Mesothelial cell of epicardium (in vitro differentiated cells): ENCODE data around the gene GANAB. TPM values are rescaled to one million over a fixed set of nuclear protein-coding genes. Genes with fewer than 3 reads are reported as not detected.
"Not testable (repeated sequence)": the region's sequence is repeated elsewhere in the genome, so short reads cannot be mapped to it uniquely, and the experiment has no call there.

ENCODE experiments used
- DNase-seq, 2 experiments: peaks; one replicate each; pipeline ENCODE4 v3.0.0; 2021; ENCODE audit warnings: low spot score in 2 of 2; ENCODE audit not compliant: unreplicated experiment in 2 of 2
- H3K27ac Mint-ChIP-seq: 2 replicates; pipeline ENCODE4 v1.8.0; 2021; ENCODE audit warnings: mixed read lengths
- H3K27me3 Mint-ChIP-seq: 2 replicates; pipeline ENCODE4 v1.8.0; 2021; ENCODE audit warnings: low read depth, mixed read lengths
- H3K36me3 Mint-ChIP-seq: 2 replicates; pipeline ENCODE4 v1.8.0; 2021; ENCODE audit warnings: mixed read lengths
- H3K4me1 Mint-ChIP-seq: 2 replicates; pipeline ENCODE4 v1.8.0; 2021; ENCODE audit warnings: mixed read lengths
- H3K4me3 Mint-ChIP-seq: 2 replicates; pipeline ENCODE4 v1.8.0; 2021; ENCODE audit warnings: mild to moderate bottlenecking, moderate library complexity, mixed read lengths
- H3K9me3 Mint-ChIP-seq: 2 replicates; pipeline ENCODE4 v1.8.0; 2021; ENCODE audit warnings: mixed read lengths
- total RNA-seq: library from RNA; stranded (reverse); gene quantifications from 3 replicates; pipeline ENCODE4 v1.2.1, GENCODE V29; 2021
- TF ChIP-seq, protein P1 (sequence below): fragments of 200-600 bp; sonication (generic); IDR thresholded peaks from one replicate; pipeline ENCODE4 v1.5.0; 2021; ENCODE audit warnings: antibody characterized with exemption; ENCODE audit not compliant: unreplicated experiment

GANAB gene
- 324 to 342 TPM (median 334 TPM) in 3 replicates for total RNA-seq

DNA sequence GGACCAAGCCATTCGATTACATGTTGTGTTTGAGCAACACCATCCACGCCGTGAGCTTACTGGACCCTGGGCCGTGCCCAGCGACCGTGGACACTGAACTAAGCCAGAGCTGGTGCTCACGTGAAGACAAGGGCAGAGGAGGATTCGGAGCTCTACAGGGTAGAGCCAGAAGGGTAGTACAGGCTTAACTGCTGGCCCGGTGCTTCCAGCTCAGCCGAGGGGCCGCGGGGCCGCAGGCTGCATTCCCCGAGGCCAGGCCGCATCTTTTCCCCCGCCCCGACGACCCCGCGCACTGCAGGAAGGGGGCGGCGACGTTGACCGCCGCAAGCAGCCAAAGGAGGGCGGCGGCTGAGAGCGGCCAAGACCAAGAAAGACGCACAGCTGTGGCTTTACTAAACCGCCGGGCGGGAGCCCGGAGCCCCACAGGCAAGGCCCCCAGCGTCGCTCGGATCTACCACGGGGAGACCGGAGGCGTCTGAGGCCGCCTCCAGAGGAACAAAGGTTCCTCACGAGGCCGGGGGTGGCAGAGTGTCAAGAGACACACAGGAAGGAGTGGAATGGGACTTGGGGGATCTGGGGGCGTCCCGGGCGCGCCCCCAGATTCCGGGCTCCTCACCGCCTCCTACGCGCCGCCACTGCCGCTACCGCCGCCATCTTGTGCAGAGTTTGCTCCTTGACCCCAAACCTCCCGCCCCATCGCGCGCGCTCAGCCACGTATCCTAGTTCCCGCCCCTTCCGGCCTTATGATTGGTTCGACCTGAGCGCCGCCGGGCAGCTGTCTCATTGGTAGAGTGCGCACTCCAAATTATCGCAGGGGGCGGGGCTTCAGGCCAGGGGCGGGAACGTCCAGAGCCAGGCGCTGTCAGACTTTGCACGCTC is at the start of gene GANAB:
TSS of gene GANAB (minus strand) at position 668 of the 879 bp plus-strand sequence. CDS start at position 654, 14 bp downstream.
- Mint-ChIP-seq H3K4me3 (peak within 1 kb of the TSS; percentile 92), H3K27ac (peak within 1 kb of the TSS; percentile 96), H3K27me3 (no peaks in the 10 kb centered on the region), H3K36me3 (peaks cover 4% of the 10 kb centered on the region), H3K9me3 (no peaks in the 10 kb centered on the region), H3K4me1 (peaks cover 12% of the 10 kb centered on the region)
- peak; percentile 95 to 96 for DNase-seq
- TF ChIP-seq, protein P1, sequence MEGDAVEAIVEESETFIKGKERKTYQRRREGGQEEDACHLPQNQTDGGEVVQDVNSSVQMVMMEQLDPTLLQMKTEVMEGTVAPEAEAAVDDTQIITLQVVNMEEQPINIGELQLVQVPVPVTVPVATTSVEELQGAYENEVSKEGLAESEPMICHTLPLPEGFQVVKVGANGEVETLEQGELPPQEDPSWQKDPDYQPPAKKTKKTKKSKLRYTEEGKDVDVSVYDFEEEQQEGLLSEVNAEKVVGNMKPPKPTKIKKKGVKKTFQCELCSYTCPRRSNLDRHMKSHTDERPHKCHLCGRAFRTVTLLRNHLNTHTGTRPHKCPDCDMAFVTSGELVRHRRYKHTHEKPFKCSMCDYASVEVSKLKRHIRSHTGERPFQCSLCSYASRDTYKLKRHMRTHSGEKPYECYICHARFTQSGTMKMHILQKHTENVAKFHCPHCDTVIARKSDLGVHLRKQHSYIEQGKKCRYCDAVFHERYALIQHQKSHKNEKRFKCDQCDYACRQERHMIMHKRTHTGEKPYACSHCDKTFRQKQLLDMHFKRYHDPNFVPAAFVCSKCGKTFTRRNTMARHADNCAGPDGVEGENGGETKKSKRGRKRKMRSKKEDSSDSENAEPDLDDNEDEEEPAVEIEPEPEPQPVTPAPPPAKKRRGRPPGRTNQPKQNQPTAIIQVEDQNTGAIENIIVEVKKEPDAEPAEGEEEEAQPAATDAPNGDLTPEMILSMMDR, result no peak

DNA sequence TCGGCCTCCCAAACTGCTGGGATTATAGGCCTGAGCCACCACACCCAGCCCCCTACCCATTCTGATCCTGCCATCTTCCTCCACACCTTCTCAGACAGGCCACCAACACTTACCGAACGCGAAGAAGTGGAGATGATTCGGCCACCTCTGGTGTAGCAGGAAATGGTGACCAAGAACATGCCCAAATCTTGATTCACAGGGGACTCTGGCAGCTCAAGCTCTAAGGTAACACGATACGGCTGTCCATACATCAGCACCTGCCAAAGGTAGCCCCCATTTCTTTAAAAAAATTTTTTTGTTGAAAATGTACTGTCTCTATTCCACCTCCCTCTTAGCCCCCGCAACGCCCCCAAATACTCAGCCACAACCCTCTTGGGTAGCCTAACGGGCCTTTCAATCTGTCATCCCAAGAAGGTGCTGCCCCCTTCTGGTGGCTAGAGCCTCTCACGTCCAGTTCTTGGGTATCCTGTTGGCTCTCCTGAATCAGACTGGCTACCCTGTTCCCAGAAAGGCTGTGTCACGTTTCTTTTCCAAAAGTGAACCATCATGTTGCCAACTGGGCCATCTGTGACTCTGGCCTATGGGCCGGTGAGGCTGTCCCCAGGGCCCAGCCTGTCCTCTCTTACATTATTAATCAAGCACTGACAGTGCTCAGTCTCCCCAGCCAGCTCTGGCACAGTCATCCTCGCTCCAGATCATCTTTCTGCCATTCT is 48.2 kb upstream of the GANAB start:
- Mint-ChIP-seq H3K4me3 (no peak overlapping the region), H3K4me1 (peaks cover 5% of the 10 kb centered on the region)
- TF ChIP-seq, protein P1, result peak; percentile 62

DNA sequence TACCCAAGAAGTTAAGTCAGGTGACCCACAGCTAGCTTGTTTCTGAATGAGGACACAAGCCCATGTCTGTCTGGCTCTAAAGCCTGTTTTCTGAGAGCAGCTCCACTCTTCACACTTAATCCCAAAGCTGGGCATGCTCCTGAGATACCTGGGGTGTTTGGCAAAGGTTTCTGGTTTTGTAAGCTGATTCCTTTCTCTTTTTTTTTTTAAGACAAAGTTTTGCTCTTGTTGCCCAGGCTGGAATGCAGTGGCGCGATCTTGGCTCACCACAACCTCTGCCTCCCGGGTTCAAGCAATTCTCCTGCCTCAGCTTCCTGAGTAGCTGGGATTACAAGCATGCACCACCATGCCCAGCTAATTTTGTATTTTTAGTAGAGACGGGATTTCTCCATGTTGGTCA is 47.2 kb upstream of the GANAB start:
- peaks cover 12% of the 10 kb centered on the region for H3K4me1 Mint-ChIP-seq

More for the DNA sequence above, 48.2 kb upstream of the GANAB start:
- H3K9me3 Mint-ChIP-seq, result no peaks in the 10 kb centered on the region
- DNase-seq, result peak in 1 of 2 experiments; percentile 71
- no peaks in the 10 kb centered on the region for H3K27me3 Mint-ChIP-seq
- H3K36me3 Mint-ChIP-seq, result peaks cover 16% of the 10 kb centered on the region
- peak overlapping the region; percentile 44 for H3K27ac Mint-ChIP-seq

DNA sequence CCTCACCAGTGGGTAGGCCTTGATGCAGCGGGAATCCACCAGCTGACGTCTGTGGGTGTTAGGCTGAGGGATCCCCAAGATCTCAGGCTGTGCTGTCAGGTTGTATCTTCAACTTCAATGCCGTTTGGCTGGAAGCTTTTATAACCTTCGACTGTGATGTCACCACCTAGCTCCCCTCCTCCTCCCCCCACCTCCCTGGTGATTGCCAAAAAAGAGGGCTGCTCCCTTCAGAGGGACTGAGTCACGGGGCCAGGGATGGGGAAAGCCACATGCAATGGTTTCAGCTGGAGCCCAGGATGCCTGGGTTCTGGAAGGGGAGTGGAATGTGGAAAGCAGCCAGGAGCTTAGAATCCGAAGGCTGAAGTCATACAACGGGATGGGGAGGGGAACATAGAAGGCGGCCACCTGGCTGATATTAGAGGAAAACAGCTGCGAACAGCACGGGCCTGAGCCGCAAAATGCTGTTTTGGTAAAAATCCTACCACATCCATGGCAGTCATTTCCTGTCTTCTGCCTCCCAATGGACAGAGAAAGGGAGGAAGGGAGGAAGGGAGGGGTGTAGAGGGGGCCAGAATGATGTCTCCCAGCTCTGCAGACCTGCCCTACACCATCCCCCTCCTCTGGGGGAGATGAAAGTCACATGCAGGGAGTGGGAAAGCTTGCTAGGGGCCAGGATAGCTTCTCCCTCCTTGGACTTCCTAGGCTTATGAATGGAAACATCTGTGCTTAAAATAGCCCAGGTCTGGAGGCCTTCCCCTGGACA is 43.2 kb upstream of the GANAB start, which contains the start of gene LRRN4CL:
TSS of gene LRRN4CL (minus strand) at position 110 of the 763 bp plus-strand sequence. CDS start 1,022 bp downstream, outside the sequence.
- Mint-ChIP-seq H3K9me3 (no peaks in the 10 kb centered on the region), H3K4me1 (peaks cover 14% of the 10 kb centered on the region), H3K27ac (peak within 1 kb of the TSS; percentile 91), H3K4me3 (peak within 1 kb of the TSS; percentile 41), H3K36me3 (peaks cover 6% of the 10 kb centered on the region), H3K27me3 (no peaks in the 10 kb centered on the region)
- TF ChIP-seq, protein P1, result no peak
- DNase-seq, result peak in 1 of 2 experiments; percentile 43

More for the DNA sequence above, 47.2 kb upstream of the GANAB start:
- H3K36me3 Mint-ChIP-seq, result peaks cover 16% of the 10 kb centered on the region
- not testable (repeated sequence) for H3K9me3 Mint-ChIP-seq, DNase-seq, H3K4me3 Mint-ChIP-seq, H3K27me3 Mint-ChIP-seq, H3K27ac Mint-ChIP-seq

DNA sequence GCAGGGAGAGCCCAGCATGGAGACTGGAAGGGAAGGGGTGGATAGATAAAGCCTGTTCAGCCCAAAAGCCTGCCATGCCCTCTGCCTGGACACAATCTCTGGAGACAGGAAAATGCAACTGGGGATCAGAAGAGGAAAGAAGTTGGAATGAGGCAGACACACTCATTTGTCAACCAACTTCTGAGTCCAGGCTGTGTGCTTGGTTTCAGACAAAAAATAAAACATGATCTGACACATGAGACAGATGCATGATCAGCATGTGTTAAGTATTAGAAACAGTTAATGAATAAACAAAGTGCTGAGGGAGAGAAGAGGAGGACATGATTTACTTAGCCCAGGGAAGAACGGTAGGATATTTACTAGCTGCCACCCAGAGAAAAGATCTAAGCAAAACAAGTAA is 42.1 kb upstream of the GANAB start:
- Mint-ChIP-seq H3K4me3 (no peak overlapping the region), H3K9me3 (no peaks in the 10 kb centered on the region)
- TF ChIP-seq, protein P1, result no peak

More for the DNA sequence above, 42.1 kb upstream of the GANAB start:
- Mint-ChIP-seq H3K36me3 (peaks cover 6% of the 10 kb centered on the region), H3K27me3 (no peaks in the 10 kb centered on the region), H3K27ac (peak overlapping the region; percentile 78), H3K4me1 (peaks cover 14% of the 10 kb centered on the region)
- no peak for DNase-seq
